HG03064 (cell line): ENCODE results near the gene SATL1.
"Not testable (repeated sequence)": the region's sequence is repeated elsewhere in the genome, so short reads cannot be mapped to it uniquely, and the experiment has no call there.

Experiments
- ATAC-seq: cut with Tn5 transposase; IDR thresholded peaks from one replicate; pipeline ENCODE4 v1.9.1; 2021; ENCODE audit warnings: low read depth; ENCODE audit not compliant: unreplicated experiment

The SATL1 gene, protein sequence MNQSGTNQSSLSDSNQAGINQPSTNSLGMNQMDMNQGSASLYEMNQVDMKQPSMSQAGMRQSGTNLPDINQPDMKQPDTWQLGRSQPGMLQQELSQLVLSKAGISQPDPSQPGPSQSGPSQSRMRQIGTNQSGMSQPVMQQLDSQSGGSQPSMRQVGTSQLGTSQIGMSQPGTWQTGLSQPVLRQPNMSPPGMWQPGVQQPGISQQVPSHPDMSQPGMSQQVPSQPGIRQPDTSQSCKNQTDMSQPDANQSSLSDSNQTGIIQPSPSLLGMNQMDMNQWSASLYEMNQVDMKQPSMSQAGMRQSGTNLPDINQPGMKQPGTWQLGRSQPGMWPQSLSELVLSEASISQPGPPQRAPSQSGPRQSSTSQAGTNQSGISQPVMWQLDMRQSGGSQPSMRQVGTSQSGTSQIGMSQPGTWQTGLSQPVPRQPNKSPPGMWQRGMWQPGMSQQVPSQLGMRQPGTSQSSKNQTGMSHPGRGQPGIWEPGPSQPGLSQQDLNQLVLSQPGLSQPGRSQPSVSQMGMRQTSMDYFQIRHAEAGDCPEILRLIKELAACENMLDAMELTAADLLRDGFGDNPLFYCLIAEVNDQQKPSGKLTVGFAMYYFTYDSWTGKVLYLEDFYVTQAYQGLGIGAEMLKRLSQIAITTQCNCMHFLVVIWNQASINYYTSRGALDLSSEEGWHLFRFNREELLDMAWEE

DNA sequence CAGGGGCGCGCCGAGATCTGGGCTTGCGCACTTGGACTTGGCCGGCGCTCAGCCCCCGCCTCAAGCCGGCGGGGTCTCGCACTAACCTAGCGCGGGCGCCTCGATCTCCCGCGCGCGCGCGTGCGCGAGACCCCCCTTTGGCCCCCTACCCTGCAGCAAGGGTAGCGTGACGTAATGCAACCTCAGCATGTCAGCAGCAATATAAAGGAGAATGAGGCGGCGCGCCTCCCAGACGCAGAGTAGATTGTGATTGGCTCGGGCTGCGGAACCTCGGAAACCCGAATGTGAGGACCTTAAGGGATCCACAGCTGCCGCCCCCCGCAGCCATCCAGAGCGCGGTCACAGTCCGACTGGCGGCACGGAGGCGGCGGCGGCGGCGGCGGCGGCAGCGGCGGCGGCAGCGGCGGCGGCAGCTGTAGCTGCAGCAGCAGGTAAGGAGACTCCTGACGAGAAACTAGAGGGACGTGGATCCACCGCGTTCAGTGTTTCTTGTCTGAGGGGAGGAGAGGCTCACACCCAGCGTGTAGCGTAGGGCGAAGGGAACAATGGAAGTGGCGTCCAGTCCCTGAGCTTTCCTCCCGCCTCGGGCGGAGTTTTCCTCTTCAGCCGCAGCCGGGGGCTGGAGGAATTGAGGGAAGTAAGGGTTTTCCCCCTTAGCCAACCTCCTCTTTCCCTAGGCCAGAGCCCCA lies at the start of gene SATL1, which contains the start of gene ZNF711:
Gene SATL1 (minus strand): TSS at position 19 of the 689 bp plus-strand sequence. CDS start 134,811 bp downstream, outside the sequence.
Gene ZNF711 (plus strand): TSS at position 231 of the 689 bp plus-strand sequence. CDS start 3,582 bp downstream, outside the sequence.
- ATAC-seq: no peak

GRCh38 chrX:85288992-85289723 lies 45.6 kb upstream of the SATL1 start:
- ATAC-seq: no peak

GRCh38 chrX:85285286-85285685 lies 41.7 kb upstream of the SATL1 start:
- not testable (repeated sequence) for ATAC-seq

- no peak for ATAC-seq
Measured at GRCh38 chrX:85244450-85245211, 1.1 kb upstream of the SATL1 start.

GRCh38 chrX:85243155-85243554 lies 424 bp downstream of the SATL1 start:
- ATAC-seq: no peak

DNA sequence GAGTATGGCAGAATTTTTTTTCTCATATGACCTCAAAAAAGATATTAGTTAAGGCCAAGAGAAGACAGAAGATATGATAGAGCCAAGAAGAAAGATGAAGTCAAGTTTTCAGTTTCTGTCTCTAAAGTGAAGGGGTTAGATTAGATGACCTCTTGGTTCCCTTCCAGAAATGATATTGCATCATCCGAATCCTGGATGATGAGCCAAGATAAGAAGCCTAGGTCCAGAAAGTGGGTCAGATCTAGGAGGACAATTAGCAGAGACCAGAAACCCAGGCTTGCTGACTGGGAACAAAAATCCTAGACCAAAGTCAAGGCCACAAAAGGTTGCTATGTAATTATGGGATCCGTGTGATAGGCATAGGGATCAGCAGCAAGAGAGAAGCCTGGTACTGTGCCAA lies 20.2 kb downstream of the SATL1 start:
- no peak for ATAC-seq

DNA sequence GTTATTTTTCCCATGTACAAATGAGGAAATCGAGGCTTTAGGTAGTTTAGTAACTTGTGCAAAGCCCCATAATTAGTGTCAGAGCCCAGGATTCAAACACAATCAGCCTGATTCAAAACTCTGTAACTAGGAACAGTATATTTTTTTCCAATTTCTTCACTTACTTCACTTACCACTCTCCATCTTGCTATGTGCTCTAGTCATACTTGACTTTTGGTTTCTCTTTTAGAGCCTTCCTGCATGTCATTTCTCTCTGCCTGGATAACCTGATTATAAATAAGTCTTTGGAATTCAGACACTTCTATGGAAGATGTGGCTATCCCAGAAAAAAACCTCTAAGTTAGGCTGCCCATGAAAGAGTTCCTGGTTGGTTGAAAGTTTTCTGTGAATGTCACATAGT lies 22.2 kb downstream of the SATL1 start:
- ATAC-seq: no peak

DNA sequence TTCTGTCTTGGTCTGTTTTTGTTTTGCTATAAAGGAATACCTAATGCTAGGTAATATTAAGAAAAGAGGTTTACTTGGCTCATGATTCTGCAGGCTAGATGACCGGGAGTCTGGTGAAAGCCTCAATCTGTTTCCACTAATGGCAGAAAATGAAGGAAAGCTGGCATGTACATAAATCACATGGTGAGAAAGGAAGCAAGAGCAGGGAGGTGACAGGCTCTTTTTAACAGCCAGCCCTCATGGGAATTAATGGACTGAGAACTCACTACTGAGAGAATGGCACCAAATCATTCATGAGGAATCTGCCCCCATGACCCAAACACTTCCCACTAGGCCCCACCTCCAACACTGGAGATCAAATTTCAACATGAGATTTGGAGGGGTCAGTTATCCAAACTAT lies 27.6 kb downstream of the SATL1 start:
- no peak for ATAC-seq

- no peak for ATAC-seq
Measured at GRCh38 chrX:85213792-85214530, 29.6 kb downstream of the SATL1 start.

DNA sequence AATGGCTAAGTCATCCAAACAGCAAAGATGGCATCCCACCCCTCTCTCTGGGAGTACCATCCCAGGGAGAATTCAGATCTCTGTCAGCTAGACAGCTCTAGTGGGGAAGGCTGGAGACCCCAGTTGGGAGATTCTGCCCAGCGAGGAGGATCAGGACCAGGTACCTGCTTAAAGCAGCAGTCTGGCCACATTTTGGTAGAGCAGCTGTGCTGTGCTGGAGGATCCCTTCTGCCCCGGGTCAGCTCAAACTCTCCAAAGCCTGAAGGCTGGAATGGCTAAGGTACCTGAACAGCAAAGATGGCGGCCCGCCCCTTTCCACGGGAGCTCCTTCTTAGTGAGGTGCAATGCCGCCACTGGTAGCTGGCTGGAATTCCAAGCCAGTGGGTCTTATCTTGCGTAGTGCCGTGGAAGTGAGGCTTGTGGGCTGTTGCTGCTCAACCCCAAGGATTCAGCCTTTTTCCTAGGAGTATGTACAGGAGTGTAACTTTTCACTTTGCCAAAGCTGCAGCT lies 40.1 kb downstream of the SATL1 start:
- no peak for ATAC-seq

GRCh38 chrX:85196319-85196718 lies 47.3 kb downstream of the SATL1 start:
- no peak for ATAC-seq

GRCh38 chrX:85159644-85160043 lies 83.9 kb downstream of the SATL1 start:
- no peak for ATAC-seq

GRCh38 chrX:85140964-85141363 lies 102.6 kb downstream of the SATL1 start:
- ATAC-seq: no peak

GRCh38 chrX:85139422-85139821 lies 104.2 kb downstream of the SATL1 start:
- ATAC-seq: no peak

DNA sequence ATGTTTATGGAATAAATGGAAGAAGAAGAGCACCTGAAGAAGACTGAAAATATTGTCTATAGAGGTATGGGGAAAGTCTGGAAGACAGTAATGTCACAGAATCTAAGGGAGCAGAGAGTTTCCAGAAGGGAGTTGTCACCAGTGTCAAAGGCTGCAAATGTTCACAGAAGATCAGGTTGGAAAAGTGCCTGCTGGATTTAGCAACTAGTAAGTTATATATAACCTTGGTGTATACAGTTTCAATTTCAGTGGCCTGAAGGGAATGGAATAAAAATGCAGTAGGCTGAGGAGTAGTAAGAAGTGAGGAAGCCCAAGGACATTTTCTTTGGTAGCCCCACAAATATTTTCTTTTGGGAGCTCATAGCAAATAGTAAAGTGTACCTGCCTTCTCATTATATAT lies 107.2 kb downstream of the SATL1 start:
- no peak for ATAC-seq

- no peak for ATAC-seq
Measured at GRCh38 chrX:85115252-85115651, 128.3 kb downstream of the SATL1 start.

DNA sequence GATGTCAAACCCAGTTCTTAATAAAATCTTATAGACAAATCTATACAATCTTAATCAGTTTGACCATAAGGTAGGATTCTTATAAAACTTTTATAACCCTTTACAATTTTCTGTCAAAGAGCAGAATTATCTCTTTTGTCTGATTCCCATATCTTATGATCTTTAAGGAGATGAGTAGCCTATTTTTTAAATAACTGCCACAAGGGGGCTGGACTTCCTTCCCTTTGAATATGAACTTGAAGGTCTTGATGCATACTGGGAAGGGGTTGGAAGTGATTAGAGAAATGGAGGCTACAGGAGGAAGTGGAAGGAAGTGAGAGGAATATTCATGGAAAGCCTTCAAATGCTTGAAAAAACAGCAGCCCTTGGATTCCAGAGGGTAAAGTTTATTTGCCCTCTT lies 128.8 kb downstream of the SATL1 start:
- ATAC-seq: no peak

- no peak for ATAC-seq
Measured at GRCh38 chrX:85114171-85114570, 129.4 kb downstream of the SATL1 start.

- ATAC-seq: no peak
Measured at GRCh38 chrX:85113746-85114145, 129.8 kb downstream of the SATL1 start.
